ENCODE measurements around the gene KCNAB1.

KCNAB1 gene

GRCh38 chr3:156149876-156150275 is 29.5 kb downstream of the KCNAB1 start:
- Mint-ChIP-seq H3K4me1 (peaks cover 4% of the 10 kb centered on the region), H3K27me3 (peaks cover 4% of the 10 kb centered on the region), H3K27ac (no peak overlapping the region), H3K9me3 (no peaks in the 10 kb centered on the region), H3K4me3 (no peak overlapping the region), H3K36me3 (ENCODE audit: low read depth) (no peaks in the 10 kb centered on the region)
- DNase-seq (no peak), ATAC-seq (no peak)

DNA sequence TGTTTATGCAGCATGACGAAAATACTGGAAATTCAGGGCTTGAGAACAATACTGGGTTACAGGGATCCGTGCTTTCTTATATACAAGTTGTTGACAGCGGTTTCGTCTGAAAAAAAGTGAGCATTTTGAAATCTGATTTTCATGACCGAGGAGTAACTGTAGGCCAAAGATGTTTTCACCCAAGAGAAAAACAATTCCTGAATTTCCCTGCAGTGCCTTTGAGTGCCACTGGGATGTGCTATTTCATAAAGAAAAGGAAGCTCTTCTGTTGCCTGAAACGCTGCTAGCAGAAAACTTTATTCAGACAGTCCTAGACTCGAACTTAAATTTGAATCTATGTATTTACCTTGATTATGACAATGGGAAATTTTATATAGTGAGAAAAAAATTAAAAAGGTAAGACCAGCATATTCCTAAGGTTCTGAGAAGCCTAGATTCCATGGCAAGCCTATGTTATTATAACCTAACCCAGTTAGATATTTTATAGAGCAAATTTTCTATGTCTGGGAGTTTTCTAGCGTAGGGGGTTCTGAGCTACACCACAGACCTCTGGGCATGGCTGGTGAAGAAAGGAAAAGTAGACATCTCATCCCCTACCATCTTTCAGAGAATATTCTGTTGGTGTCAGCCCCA is 30.2 kb downstream of the KCNAB1 start:
- ATAC-seq, result peak; percentile 36
- peak; percentile 19 for DNase-seq
- no peak overlapping the region for H3K4me3 Mint-ChIP-seq
- no peaks in the 10 kb centered on the region for H3K9me3 Mint-ChIP-seq
- no peaks in the 10 kb centered on the region for H3K36me3 Mint-ChIP-seq (ENCODE audit: low read depth)
- H3K27me3 Mint-ChIP-seq, result peaks cover 2% of the 10 kb centered on the region
- no peak overlapping the region for H3K27ac Mint-ChIP-seq
- peaks cover 4% of the 10 kb centered on the region for H3K4me1 Mint-ChIP-seq

GRCh38 chr3:156151824-156152428 is 31.5 kb downstream of the KCNAB1 start:
- DNase-seq, result peak; percentile 62
- H3K4me3 Mint-ChIP-seq, result no peak overlapping the region
- no peaks in the 10 kb centered on the region for H3K36me3 Mint-ChIP-seq (ENCODE audit: low read depth)
- H3K9me3 Mint-ChIP-seq, result no peaks in the 10 kb centered on the region
- H3K27me3 Mint-ChIP-seq, result no peaks in the 10 kb centered on the region
- H3K27ac Mint-ChIP-seq, result no peak overlapping the region
- no peak for ATAC-seq
- peaks cover 4% of the 10 kb centered on the region for H3K4me1 Mint-ChIP-seq

- peaks cover 14% of the 10 kb centered on the region for H3K4me1 Mint-ChIP-seq
- no peak overlapping the region for H3K4me3 Mint-ChIP-seq
- no peak overlapping the region for H3K27ac Mint-ChIP-seq
- ATAC-seq (no peak), DNase-seq (no peak)
- H3K27me3 Mint-ChIP-seq, result no peaks in the 10 kb centered on the region
- H3K9me3 Mint-ChIP-seq, result no peaks in the 10 kb centered on the region
- no peaks in the 10 kb centered on the region for H3K36me3 Mint-ChIP-seq (ENCODE audit: low read depth)
These were observed 38.4 kb downstream of the KCNAB1 start for GRCh38 chr3:156158656-156159295.

GRCh38 chr3:156160647-156161046 is 40.3 kb downstream of the KCNAB1 start:
- no peak for DNase-seq
- Mint-ChIP-seq H3K27ac (peak overlapping the region; percentile 3), H3K27me3 (no peaks in the 10 kb centered on the region), H3K36me3 (ENCODE audit: low read depth) (no peaks in the 10 kb centered on the region), H3K9me3 (no peaks in the 10 kb centered on the region), H3K4me3 (peak overlapping the region; percentile 0), H3K4me1 (peaks cover 14% of the 10 kb centered on the region)
- ATAC-seq, result peak; percentile 68

GRCh38 chr3:156161172-156161571 is 40.8 kb downstream of the KCNAB1 start:
- Mint-ChIP-seq H3K27ac (peak overlapping the region; percentile 3), H3K4me3 (peak overlapping the region; percentile 0), H3K9me3 (no peaks in the 10 kb centered on the region), H3K4me1 (peaks cover 14% of the 10 kb centered on the region), H3K27me3 (no peaks in the 10 kb centered on the region), H3K36me3 (ENCODE audit: low read depth) (no peaks in the 10 kb centered on the region)
- DNase-seq, result peak; percentile 8
- peak; percentile 80 for ATAC-seq

GRCh38 chr3:156163848-156164247 is 43.5 kb downstream of the KCNAB1 start:
- Mint-ChIP-seq H3K4me1 (peaks cover 14% of the 10 kb centered on the region), H3K36me3 (ENCODE audit: low read depth) (no peaks in the 10 kb centered on the region), H3K4me3 (no peak overlapping the region), H3K9me3 (no peaks in the 10 kb centered on the region), H3K27ac (no peak overlapping the region), H3K27me3 (peaks cover 3% of the 10 kb centered on the region)
- no peak for ATAC-seq
- DNase-seq, result no peak

DNA sequence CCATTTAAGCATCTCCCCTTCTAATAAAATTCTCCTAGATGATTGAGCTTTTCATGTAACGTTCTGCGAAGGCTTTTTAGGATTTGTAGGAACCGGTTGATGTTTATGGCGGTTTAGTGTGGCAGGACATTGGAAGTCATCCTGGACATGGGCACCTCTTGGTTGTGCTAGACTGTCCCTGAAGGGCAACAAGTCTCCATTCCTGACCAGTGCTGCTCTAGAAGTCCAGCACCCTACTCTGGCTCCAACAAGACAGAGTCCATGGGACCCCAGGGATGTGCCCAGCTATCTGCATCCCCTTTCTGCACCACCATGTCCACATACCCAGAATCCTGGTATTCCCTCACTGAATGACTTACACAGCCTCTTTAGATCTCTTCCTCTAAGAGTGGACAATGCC is 46.4 kb downstream of the KCNAB1 start:
- no peak for DNase-seq
- no peak for ATAC-seq
- Mint-ChIP-seq H3K27me3 (peaks cover 8% of the 10 kb centered on the region), H3K4me1 (no peaks in the 10 kb centered on the region), H3K9me3 (no peaks in the 10 kb centered on the region), H3K36me3 (ENCODE audit: low read depth) (no peaks in the 10 kb centered on the region), H3K4me3 (no peak overlapping the region), H3K27ac (no peak overlapping the region)

- Mint-ChIP-seq H3K36me3 (ENCODE audit: low read depth) (no peaks in the 10 kb centered on the region), H3K9me3 (no peaks in the 10 kb centered on the region), H3K27ac (no peak overlapping the region), H3K4me3 (no peak overlapping the region), H3K4me1 (no peaks in the 10 kb centered on the region), H3K27me3 (peaks cover 9% of the 10 kb centered on the region)
- DNase-seq, result no peak
- no peak for ATAC-seq
These were observed 50.2 kb downstream of the KCNAB1 start for GRCh38 chr3:156170571-156170970.

DNA sequence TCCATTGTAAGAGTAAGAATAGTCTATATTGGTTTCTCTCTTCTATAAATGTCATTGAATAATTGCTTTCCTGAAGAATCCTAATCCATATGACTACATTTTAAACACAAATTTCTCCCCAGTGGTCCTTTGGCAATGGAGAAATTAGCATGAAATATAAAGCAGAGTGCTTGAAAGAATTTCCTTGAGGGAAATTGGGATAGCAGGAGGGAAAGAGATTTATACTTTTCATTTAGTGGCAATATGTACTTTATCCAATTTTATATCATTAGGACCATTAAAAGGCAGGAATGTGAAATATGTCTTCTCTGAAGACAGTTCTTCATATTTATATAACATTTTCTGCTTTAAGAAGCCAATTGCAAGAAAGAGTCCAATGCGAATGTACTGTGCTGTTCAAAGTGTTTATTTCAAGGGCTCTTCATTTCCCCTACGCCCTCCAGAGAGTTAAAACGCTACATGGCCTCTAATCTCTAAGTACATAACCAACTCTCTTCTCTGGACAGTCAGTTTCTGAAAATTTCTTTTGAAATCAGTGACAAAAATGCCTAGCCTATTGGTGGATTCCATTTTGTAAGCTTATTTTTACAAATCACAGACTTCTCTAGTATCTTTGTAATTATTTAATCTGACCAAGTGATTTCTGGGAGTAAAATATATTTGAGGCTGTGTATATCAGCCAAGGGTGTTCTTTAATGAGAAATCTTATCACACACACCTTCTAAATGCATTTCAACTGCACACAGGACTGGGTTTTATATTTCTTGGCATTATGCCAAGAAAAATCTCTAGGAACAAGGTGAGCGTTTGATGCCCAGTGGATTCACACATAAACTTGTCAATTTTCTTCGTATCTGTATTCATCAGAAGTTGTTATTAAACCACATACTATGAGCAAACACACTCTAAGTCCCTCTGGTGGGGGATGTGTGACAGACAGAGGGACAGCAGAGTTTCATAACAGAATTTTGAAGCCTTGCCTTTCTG is 51.2 kb downstream of the KCNAB1 start:
- Mint-ChIP-seq H3K27ac (no peak overlapping the region), H3K4me1 (no peaks in the 10 kb centered on the region)

DNA sequence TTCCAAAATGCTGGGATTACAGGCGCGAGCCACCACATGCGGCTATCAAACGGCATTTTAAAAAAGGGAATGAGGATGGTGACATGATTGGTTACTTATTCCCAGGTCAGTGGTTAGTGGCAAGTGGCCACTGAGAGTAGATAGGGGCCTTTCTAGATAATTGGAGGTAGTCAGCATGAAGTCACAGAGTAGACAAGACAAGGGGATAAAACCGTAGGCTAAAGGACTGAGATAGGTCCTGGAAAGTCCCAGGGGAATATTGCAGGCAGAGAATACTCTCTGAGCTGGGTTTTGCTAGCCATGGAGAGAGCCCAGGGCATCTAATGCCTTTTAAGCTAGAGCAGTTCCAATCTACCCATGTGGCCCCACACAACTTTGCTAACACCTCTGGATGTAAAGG is 52.2 kb downstream of the KCNAB1 start:
- H3K9me3 Mint-ChIP-seq, result no peaks in the 10 kb centered on the region
- no peaks in the 10 kb centered on the region for H3K4me1 Mint-ChIP-seq
- no peak overlapping the region for H3K27ac Mint-ChIP-seq
- ATAC-seq (no peak), DNase-seq (no peak)
- no peaks in the 10 kb centered on the region for H3K36me3 Mint-ChIP-seq (ENCODE audit: low read depth)
- no peak overlapping the region for H3K4me3 Mint-ChIP-seq
- peaks cover 6% of the 10 kb centered on the region for H3K27me3 Mint-ChIP-seq

More for the DNA sequence above, 51.2 kb downstream of the KCNAB1 start:
- DNase-seq (no peak), ATAC-seq (no peak)
- H3K27me3 Mint-ChIP-seq, result peaks cover 9% of the 10 kb centered on the region
- H3K36me3 Mint-ChIP-seq (ENCODE audit: low read depth), result no peaks in the 10 kb centered on the region
- no peak overlapping the region for H3K4me3 Mint-ChIP-seq
- H3K9me3 Mint-ChIP-seq, result no peaks in the 10 kb centered on the region

GRCh38 chr3:156174229-156174847 is 54.0 kb downstream of the KCNAB1 start:
- Mint-ChIP-seq H3K36me3 (ENCODE audit: low read depth) (no peaks in the 10 kb centered on the region), H3K4me3 (no peak overlapping the region), H3K9me3 (no peaks in the 10 kb centered on the region), H3K27me3 (peaks cover 6% of the 10 kb centered on the region), H3K4me1 (no peaks in the 10 kb centered on the region), H3K27ac (no peak overlapping the region)
- no peak for ATAC-seq
- DNase-seq, result no peak

DNA sequence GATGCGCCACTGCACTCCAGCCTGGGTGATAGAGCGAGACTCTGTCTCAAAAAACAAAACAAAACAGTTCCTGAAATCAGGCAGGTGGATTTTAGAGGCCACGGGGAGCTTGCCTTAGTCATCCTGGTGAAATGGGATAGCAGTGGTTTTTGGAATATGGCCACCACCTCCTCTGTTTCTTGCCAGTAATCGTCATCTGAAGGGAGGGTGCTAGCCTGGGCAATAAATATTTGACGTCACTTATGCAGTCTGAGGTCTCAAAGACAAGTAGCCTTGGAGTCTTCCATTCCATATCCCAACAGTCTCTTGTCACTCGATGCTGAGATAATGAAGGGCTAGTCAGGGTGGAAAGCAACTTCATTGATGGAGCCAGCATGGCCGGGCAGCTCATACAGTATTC is 55.2 kb downstream of the KCNAB1 start:
- Mint-ChIP-seq H3K36me3 (ENCODE audit: low read depth) (no peaks in the 10 kb centered on the region), H3K4me1 (no peaks in the 10 kb centered on the region), H3K27ac (no peak overlapping the region), H3K27me3 (peaks cover 4% of the 10 kb centered on the region), H3K4me3 (no peak overlapping the region), H3K9me3 (no peaks in the 10 kb centered on the region)
- ATAC-seq, result no peak
- DNase-seq, result no peak

GRCh38 chr3:156176048-156176447 is 55.7 kb downstream of the KCNAB1 start:
- H3K9me3 Mint-ChIP-seq, result no peaks in the 10 kb centered on the region
- peaks cover 4% of the 10 kb centered on the region for H3K27me3 Mint-ChIP-seq
- H3K27ac Mint-ChIP-seq, result no peak overlapping the region
- H3K36me3 Mint-ChIP-seq (ENCODE audit: low read depth), result no peaks in the 10 kb centered on the region
- H3K4me3 Mint-ChIP-seq, result no peak overlapping the region
- ATAC-seq (no peak), DNase-seq (no peak)
- H3K4me1 Mint-ChIP-seq, result no peaks in the 10 kb centered on the region

All from activated naive CD8-positive, alpha-beta T cell treated with anti-CD3 and anti-CD28 coated beads, Interleukin-2, amount 50 U/mL, for 24 hours (primary cell).